Mesendoderm (in vitro differentiated cells): Measurements from ENCODE around the gene RILPL2.
"Not testable (repeated sequence)": the region's sequence is repeated elsewhere in the genome, so short reads cannot be mapped to it uniquely, and the experiment has no call there.

Source experiments
- DNase-seq: peaks from one replicate; pipeline ENCODE4 v3.0.0; 2013
- H2AK5ac ChIP-seq: 2 replicates; pipeline ENCODE4 v1.6.1; 2013; ENCODE audit warnings: low read length, inconsistent platforms
- H2BK120ac ChIP-seq: 2 replicates; pipeline ENCODE4 v1.6.1; 2013; ENCODE audit warnings: low read depth, mild to moderate bottlenecking, low read length, moderate library complexity, mixed read lengths
- H2BK15ac ChIP-seq: replicated peaks from 2 replicates; pipeline ENCODE4 v1.6.1; 2013; ENCODE audit warnings: low read depth, mild to moderate bottlenecking, moderate library complexity
- H2BK5ac ChIP-seq: 2 replicates; pipeline ENCODE4 v1.6.1; 2013; ENCODE audit warnings: low read length, inconsistent platforms
- H3K18ac ChIP-seq: 2 replicates; pipeline ENCODE4 v1.6.1; 2013; ENCODE audit warnings: mild to moderate bottlenecking, low read length, mixed read lengths
- H3K23ac ChIP-seq: one replicate; pipeline ENCODE4 v1.6.1; 2013; ENCODE audit warnings: low read length
- H3K27ac ChIP-seq: 2 replicates; pipeline ENCODE4 v1.5.1; 2013; ENCODE audit warnings: low read depth, mild to moderate bottlenecking, inconsistent platforms, low read length, moderate library complexity
- H3K27me3 ChIP-seq: 2 replicates; pipeline ENCODE4 v1.6.1; 2013; ENCODE audit warnings: low read length, control low read depth, mild to moderate bottlenecking, inconsistent platforms; ENCODE audit not compliant: insufficient read depth, poor library complexity
- H3K36me3 ChIP-seq: 2 replicates; pipeline ENCODE4 v1.6.1; 2013; ENCODE audit warnings: low read length, inconsistent platforms; ENCODE audit not compliant: control insufficient read depth, insufficient read depth
- H3K4ac ChIP-seq: one replicate; pipeline ENCODE4 v1.6.1; 2013; ENCODE audit warnings: low read depth, mild to moderate bottlenecking, low read length, moderate library complexity
- H3K4me1 ChIP-seq: 2 replicates; pipeline ENCODE4 v1.6.1; 2013; ENCODE audit warnings: low read depth, low read length, inconsistent platforms; ENCODE audit not compliant: control insufficient read depth
- H3K4me2 ChIP-seq: 2 replicates; pipeline ENCODE4 v1.6.1; 2013; ENCODE audit warnings: low read length
- H3K4me3 ChIP-seq: 2 replicates; pipeline ENCODE4 v1.5.1; 2013; ENCODE audit warnings: mild to moderate bottlenecking, low read length
- H3K56ac ChIP-seq: one replicate; pipeline ENCODE4 v1.6.1; 2013; ENCODE audit warnings: low read length
- H3K79me1 ChIP-seq: 2 replicates; pipeline ENCODE4 v1.6.1; 2013; ENCODE audit warnings: low read length, inconsistent platforms
- H3K79me2 ChIP-seq: 2 replicates; pipeline ENCODE4 v1.6.1; 2013; ENCODE audit warnings: mild to moderate bottlenecking, low read length; ENCODE audit not compliant: control insufficient read depth, insufficient read depth
- H3K9ac ChIP-seq: 2 replicates; pipeline ENCODE4 v1.6.1; 2013; ENCODE audit warnings: low read length, inconsistent platforms
- H4K5ac ChIP-seq: one replicate; pipeline ENCODE4 v1.6.1; 2013; ENCODE audit warnings: low read length
- H4K8ac ChIP-seq: one replicate; pipeline ENCODE4 v1.6.1; 2013; ENCODE audit warnings: low read depth, mild to moderate bottlenecking, control low read depth, low read length, moderate library complexity
- whole genome bisulfite sequencing: extraction: QIAGEN DNeasy Blood & Tissue Kit; methylation state at CpG from one replicate; pipeline ENCODE4 v1.1.7; 2013; ENCODE audit warnings: low lambda C conversion rate, missing lambda C conversion rate; ENCODE audit not compliant: insufficient coverage; ENCODE audit errors: extremely low coverage; 5-methylcytosine and 5-hydroxymethylcytosine counted together

RILPL2 gene

DNA sequence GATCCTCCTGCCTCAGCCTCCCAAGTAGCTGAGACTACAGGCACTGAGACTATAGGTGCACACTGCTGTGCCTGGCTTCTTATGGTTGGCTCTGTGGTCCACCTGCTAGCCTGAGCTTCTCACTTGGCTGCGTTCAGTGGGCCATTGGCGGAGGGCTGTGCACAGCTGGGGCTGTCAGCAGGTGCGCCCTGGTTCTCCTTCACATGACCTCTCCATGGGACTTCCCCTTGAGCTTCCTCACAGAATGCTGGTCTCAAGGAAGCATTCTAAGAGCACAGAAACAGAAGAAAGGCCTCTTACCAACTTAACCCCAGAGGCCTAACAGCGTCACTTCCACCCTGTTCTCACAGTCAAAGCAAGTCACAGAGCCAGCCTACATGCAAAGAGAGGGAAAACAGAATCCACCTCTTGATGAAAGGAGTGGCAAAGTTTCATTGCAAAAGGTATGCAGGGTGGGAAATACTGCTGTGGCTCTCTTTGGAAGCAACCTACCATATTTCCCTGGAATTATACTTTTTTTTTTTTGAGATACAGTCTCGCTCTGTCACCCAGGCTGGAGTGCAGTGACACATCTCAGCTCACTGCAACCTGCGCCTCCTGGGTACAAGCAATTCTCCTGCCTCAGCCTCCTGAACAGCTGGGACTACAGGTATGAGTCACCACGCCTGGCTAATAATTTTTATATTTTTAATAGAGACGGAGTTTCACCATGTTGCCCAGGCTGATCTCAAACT is 9.3 kb downstream of the RILPL2 start:
- Histone ChIP-seq H4K5ac (no peak overlapping the region), H3K9ac (no peak overlapping the region), H2BK5ac (no peak overlapping the region), H3K27me3 (no peaks in the 10 kb centered on the region), H3K4me3 (no peak overlapping the region), H2BK15ac (no peak overlapping the region), H3K79me2 (no peaks in the 10 kb centered on the region), H4K8ac (no peak overlapping the region), H3K36me3 (no peaks in the 10 kb centered on the region), H3K4me2 (no peak overlapping the region), H2AK5ac (no peak overlapping the region), H3K56ac (no peak overlapping the region), H3K18ac (no peak overlapping the region), H3K27ac (no peak overlapping the region), H3K4ac (no peak overlapping the region), H3K4me1 (no peaks in the 10 kb centered on the region), H3K23ac (no peak overlapping the region), H3K79me1 (no peaks in the 10 kb centered on the region), H2BK120ac (no peak overlapping the region)
- no CpG with 5 or more reads among the region's 8 CpGs for WGBS
- DNase-seq: no peak

DNA sequence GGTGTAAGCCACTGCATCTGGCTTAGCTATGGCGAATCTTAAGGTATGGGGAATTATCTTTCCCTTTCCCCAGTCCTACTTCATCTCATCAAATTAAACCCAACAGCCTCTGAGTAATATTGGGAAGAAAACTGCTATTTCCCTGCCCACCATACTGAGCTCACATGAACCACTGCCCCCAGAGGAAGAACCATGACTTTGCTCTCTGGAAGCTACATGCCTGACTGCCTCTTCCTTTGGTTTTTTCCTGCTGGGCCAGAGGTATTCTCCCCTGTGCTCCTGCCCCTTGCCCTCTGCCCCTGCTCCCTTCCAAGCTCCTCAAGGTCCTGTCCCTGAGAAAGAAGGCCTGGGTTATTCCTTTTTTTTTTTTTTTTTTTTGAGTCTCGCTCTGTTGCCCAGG is 15.2 kb downstream of the RILPL2 start:
- H4K5ac ChIP-seq: no peak overlapping the region
- no peak overlapping the region for H3K23ac ChIP-seq
- H3K4me1 ChIP-seq: no peaks in the 10 kb centered on the region
- H2BK5ac ChIP-seq: no peak overlapping the region
- no peaks in the 10 kb centered on the region for H3K27me3 ChIP-seq
- no peak overlapping the region for H4K8ac ChIP-seq
- H2BK120ac ChIP-seq: no peak overlapping the region
- peak; percentile 25 for DNase-seq
- H3K18ac ChIP-seq: no peak overlapping the region
- no peak overlapping the region for H3K4me3 ChIP-seq
- H3K4me2 ChIP-seq: no peak overlapping the region
- no CpG with 5 or more reads among the region's 2 CpGs for WGBS
- H3K9ac ChIP-seq: no peak overlapping the region
- H3K36me3 ChIP-seq: no peaks in the 10 kb centered on the region
- H2AK5ac ChIP-seq: no peak overlapping the region
- no peak overlapping the region for H2BK15ac ChIP-seq
- no peak overlapping the region for H3K4ac ChIP-seq
- no peaks in the 10 kb centered on the region for H3K79me2 ChIP-seq
- no peak overlapping the region for H3K56ac ChIP-seq
- H3K79me1 ChIP-seq: no peaks in the 10 kb centered on the region
- H3K27ac ChIP-seq: no peak overlapping the region

DNA sequence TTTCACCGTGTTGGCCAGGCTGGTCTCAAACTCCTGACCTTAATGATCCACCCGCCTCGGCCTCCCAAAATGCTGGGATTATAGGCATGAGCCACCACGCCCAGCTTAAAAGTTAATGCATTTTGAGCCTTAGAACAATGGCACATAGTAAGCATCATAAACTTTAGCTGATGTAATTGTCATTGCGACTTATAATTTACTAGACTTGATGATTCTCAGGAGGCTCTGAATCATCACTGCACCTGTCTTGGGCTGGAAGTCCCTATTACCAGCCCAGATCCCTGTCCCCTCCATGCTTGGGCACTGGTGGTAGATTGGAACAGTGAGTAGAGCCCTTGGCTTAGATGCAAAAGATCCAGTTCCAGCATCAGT is 26.5 kb downstream of the RILPL2 start:
- Histone ChIP-seq H3K56ac (no peak overlapping the region), H2AK5ac (no peak overlapping the region), H3K4me2 (no peak overlapping the region), H2BK120ac (no peak overlapping the region), H4K8ac (no peak overlapping the region), H3K4me1 (no peaks in the 10 kb centered on the region), H3K23ac (no peak overlapping the region), H3K27me3 (no peaks in the 10 kb centered on the region), H3K9ac (no peak overlapping the region), H2BK15ac (no peak overlapping the region), H3K36me3 (no peaks in the 10 kb centered on the region), H4K5ac (no peak overlapping the region), H3K79me2 (no peaks in the 10 kb centered on the region), H3K4ac (no peak overlapping the region), H3K18ac (no peak overlapping the region), H3K79me1 (no peaks in the 10 kb centered on the region), H3K27ac (no peak overlapping the region), H3K4me3 (no peak overlapping the region), H2BK5ac (no peak overlapping the region)
- DNase-seq: no peak
- WGBS: no CpG with 5 or more reads among the region's 5 CpGs

DNA sequence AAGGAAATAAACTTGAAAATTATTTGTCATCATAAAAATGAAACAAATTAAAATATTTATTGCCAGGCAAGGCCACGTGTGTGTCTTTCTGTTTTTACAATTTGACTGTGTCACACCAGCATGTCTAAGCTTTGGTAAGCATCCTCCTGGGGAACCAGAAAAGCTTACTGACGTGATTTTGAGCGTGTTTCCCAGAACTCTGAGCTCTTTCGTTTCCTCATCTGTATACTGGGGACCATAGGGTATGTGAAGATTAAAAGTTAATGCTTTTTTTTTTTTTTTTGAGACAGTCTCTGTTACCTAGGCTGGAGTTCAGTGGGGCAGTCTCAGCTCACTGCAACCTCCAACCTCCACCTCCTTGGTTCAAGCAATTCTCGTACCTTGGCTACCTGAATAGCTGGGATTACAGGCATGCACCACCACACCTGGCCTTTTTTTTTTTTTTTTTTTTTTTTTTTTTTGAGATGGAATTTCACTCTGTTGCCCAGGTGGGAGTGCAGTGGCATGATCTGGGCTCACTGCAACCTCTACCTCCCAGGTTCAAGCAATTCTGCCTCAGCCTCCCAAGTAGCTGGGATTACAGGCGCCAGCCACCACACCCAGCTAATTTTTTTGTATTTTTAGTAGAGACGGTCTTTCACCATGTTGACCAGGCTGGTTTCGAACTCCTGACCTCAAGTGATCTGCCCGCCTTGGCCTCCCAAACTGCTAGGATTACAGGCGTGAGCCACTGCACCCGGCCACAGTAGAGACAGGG is 27.0 kb downstream of the RILPL2 start:
- not testable (repeated sequence) for H2BK5ac ChIP-seq, H2BK15ac ChIP-seq, H3K56ac ChIP-seq, H3K79me2 ChIP-seq, H3K18ac ChIP-seq, H3K27me3 ChIP-seq, H3K4me2 ChIP-seq, H3K27ac ChIP-seq, DNase-seq, H3K4me3 ChIP-seq, H3K79me1 ChIP-seq, H2AK5ac ChIP-seq, H3K36me3 ChIP-seq, H3K23ac ChIP-seq, H3K4me1 ChIP-seq, H2BK120ac ChIP-seq, H3K4ac ChIP-seq, H3K9ac ChIP-seq, H4K8ac ChIP-seq, H4K5ac ChIP-seq
- no CpG with 5 or more reads among the region's 11 CpGs for WGBS

DNA sequence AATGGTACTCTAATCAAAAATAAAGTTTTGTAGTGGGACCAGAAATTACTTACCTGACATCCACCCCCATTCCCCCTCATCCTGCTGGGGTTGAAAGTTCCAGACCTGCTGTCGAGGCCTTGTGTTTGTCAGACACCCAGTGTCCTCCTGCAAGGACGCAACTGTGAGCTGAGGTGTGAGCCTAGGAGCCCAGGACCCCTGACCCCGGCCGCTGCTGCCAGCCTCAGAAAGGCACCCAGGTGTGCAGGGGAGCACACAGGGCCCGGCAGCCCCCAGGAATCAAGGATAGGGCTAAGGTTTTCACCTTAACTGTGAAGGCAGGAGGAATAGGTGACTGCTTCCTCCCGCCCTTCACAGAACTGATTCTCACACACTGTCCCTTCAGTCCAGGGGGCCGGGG is 27.9 kb downstream of the RILPL2 start:
- H2BK120ac ChIP-seq, H3K4me2 ChIP-seq, H4K5ac ChIP-seq, H2BK5ac ChIP-seq, H3K56ac ChIP-seq, H3K18ac ChIP-seq, H3K27ac ChIP-seq, H3K4me3 ChIP-seq, H4K8ac ChIP-seq, H2AK5ac ChIP-seq, H3K9ac ChIP-seq, H3K4ac ChIP-seq, H3K36me3 ChIP-seq, H2BK15ac ChIP-seq, H3K27me3 ChIP-seq, H3K4me1 ChIP-seq, H3K79me1 ChIP-seq, DNase-seq, H3K79me2 ChIP-seq, H3K23ac ChIP-seq: not testable (repeated sequence)
- no CpG with 5 or more reads among the region's 7 CpGs for WGBS
